Measurements from ENCODE around the gene SH3GLB1. TPM values are rescaled to one million over a fixed set of nuclear protein-coding genes. Genes with fewer than 3 reads are reported as not detected.

The SH3GLB1 gene
- total RNA-seq, 1 experiment from 2014 or later = 54.6 TPM

GRCh38 chr1:86714561-86715244 lies 10.3 kb downstream of the SH3GLB1 start:
- DNase-seq = no peak
- CTCF ChIA-PET = interaction anchor here (0.7 to 4.3 kb wide), 2 partner anchors 10 to 35 kb away, joined by 5 to 24 read pairs; partner anchors contain the start of gene SH3GLB1

GRCh38 chr1:86718786-86719185 lies 14.4 kb downstream of the SH3GLB1 start:
- intact Hi-C loops (cut with micrococcal nuclease; ENCODE audit: unreplicated experiment) = no loop called here
- CTCF ChIA-PET = no interaction called here
- peaks cover 7% of the 10 kb centered on the region for H3K36me3 Mint-ChIP-seq (ENCODE audit: insufficient read depth, unreplicated experiment)
- no peak overlapping the region for H3K27ac Mint-ChIP-seq (ENCODE audit: unreplicated experiment)
- TF ChIP-seq CTCF (IDR thresholded peaks at IDR 0.05; ENCODE audit: unreplicated experiment) = no peak
- H3K27me3 Mint-ChIP-seq (ENCODE audit: unreplicated experiment) = no peaks in the 10 kb centered on the region
- BruUV-seq (replicated peaks) = no TSS peak
- H3K4me3 Mint-ChIP-seq (ENCODE audit: low read depth, unreplicated experiment) = no peak overlapping the region
- peaks cover 11% of the 10 kb centered on the region for H3K4me1 Mint-ChIP-seq (ENCODE audit: low read depth, unreplicated experiment)
- no peaks in the 10 kb centered on the region for H3K9me3 Mint-ChIP-seq (ENCODE audit: low read depth, unreplicated experiment)
- DNase-seq = no peak

More at GRCh38 chr1:86714561-86715244, 10.3 kb downstream of the SH3GLB1 start:
- H3K36me3 Mint-ChIP-seq (ENCODE audit: insufficient read depth, unreplicated experiment) = no peaks in the 10 kb centered on the region
- intact Hi-C loops (cut with micrococcal nuclease; ENCODE audit: unreplicated experiment) = no loop called here
- no peaks in the 10 kb centered on the region for H3K27me3 Mint-ChIP-seq (ENCODE audit: unreplicated experiment)
- H3K27ac Mint-ChIP-seq (ENCODE audit: unreplicated experiment) = no peak overlapping the region
- H3K9me3 Mint-ChIP-seq (ENCODE audit: low read depth, unreplicated experiment) = no peaks in the 10 kb centered on the region
- TF ChIP-seq CTCF (IDR thresholded peaks at IDR 0.05; ENCODE audit: unreplicated experiment) = no peak
- no TSS peak for BruUV-seq (replicated peaks)
- no peak overlapping the region for H3K4me3 Mint-ChIP-seq (ENCODE audit: low read depth, unreplicated experiment)
- peaks cover 17% of the 10 kb centered on the region for H3K4me1 Mint-ChIP-seq (ENCODE audit: low read depth, unreplicated experiment)

- H3K9me3 Mint-ChIP-seq (ENCODE audit: low read depth, unreplicated experiment) = no peaks in the 10 kb centered on the region
- peaks cover 23% of the 10 kb centered on the region for H3K36me3 Mint-ChIP-seq (ENCODE audit: insufficient read depth, unreplicated experiment)
- CTCF ChIA-PET = no interaction called here
- no peak overlapping the region for H3K4me3 Mint-ChIP-seq (ENCODE audit: low read depth, unreplicated experiment)
- DNase-seq = no peak
- intact Hi-C loops (cut with micrococcal nuclease; ENCODE audit: unreplicated experiment) = no loop called here
- BruUV-seq (replicated peaks) = no TSS peak
- no peaks in the 10 kb centered on the region for H3K4me1 Mint-ChIP-seq (ENCODE audit: low read depth, unreplicated experiment)
- no peak overlapping the region for H3K27ac Mint-ChIP-seq (ENCODE audit: unreplicated experiment)
- no peak for TF ChIP-seq CTCF (IDR thresholded peaks at IDR 0.05; ENCODE audit: unreplicated experiment)
- no peaks in the 10 kb centered on the region for H3K27me3 Mint-ChIP-seq (ENCODE audit: unreplicated experiment)
Measured at GRCh38 chr1:86731416-86731815, 27.0 kb downstream of the SH3GLB1 start.

GRCh38 chr1:86733340-86733739 lies 29.0 kb downstream of the SH3GLB1 start:
- BruUV-seq (replicated peaks) = no TSS peak
- H3K27me3 Mint-ChIP-seq (ENCODE audit: unreplicated experiment) = no peaks in the 10 kb centered on the region
- TF ChIP-seq CTCF (IDR thresholded peaks at IDR 0.05; ENCODE audit: unreplicated experiment) = no peak
- DNase-seq = no peak
- no peak overlapping the region for H3K4me3 Mint-ChIP-seq (ENCODE audit: low read depth, unreplicated experiment)
- intact Hi-C loops (cut with micrococcal nuclease; ENCODE audit: unreplicated experiment) = no loop called here
- H3K27ac Mint-ChIP-seq (ENCODE audit: unreplicated experiment) = no peak overlapping the region
- H3K9me3 Mint-ChIP-seq (ENCODE audit: low read depth, unreplicated experiment) = no peaks in the 10 kb centered on the region
- no peaks in the 10 kb centered on the region for H3K4me1 Mint-ChIP-seq (ENCODE audit: low read depth, unreplicated experiment)
- peaks cover 17% of the 10 kb centered on the region for H3K36me3 Mint-ChIP-seq (ENCODE audit: insufficient read depth, unreplicated experiment)
- CTCF ChIA-PET = no interaction called here

Measured in Calu3 (cell line).